ENCODE measurements around the gene GREM1.

GRCh38 chr15:32766101-32766500 lies 48.3 kb downstream of the GREM1 start:
- TF ChIP-seq POLR2A (IDR thresholded peaks at IDR 0.05) (no peak), CTCF (IDR thresholded peaks at IDR 0.05) (no peak)
